ENCODE measurements around the gene ARSG. TPM values are rescaled to one million over a fixed set of nuclear protein-coding genes. Genes with fewer than 3 reads are reported as not detected.
A peak's percentile ranks its signal among the peaks of the same experiment; 100 is the strongest.
"Not testable (repeated sequence)": the region's sequence is repeated elsewhere in the genome, so short reads cannot be mapped to it uniquely, and the experiment has no call there.

ARSG gene
- total RNA-seq, 2 experiments from 2014 or later, result 26.1 to 53.0 TPM

GRCh38 chr17:68309066-68309670 lies 17.9 kb downstream of the ARSG start:
- intact Hi-C loops (cut with micrococcal nuclease; ENCODE audit: unreplicated experiment); BruUV-seq (replicated peaks); H3K9me2 ChIP-seq (ENCODE audit: insufficient read depth, low read length); H3K27ac ChIP-seq (ENCODE audit: low read depth, low read length, poor library complexity, severe bottlenecking); DNase-seq (ENCODE audit: low spot score); CTCF ChIA-PET (ENCODE audit: unreplicated experiment); H3K9me3 ChIP-seq (ENCODE audit: low read length); H4K20me1 ChIP-seq (ENCODE audit: insufficient read depth, low read length); H3K4me2 ChIP-seq (ENCODE audit: low read length); H2AFZ ChIP-seq (ENCODE audit: low read length); H3K79me2 ChIP-seq (ENCODE audit: insufficient read depth, low read depth, low read length); H3K4me3 ChIP-seq (ENCODE audit: low read depth, low read length, poor library complexity, severe bottlenecking): not testable (repeated sequence)
- POLR2A ChIA-PET, result interaction anchor here (0.7 to 1.6 kb wide), 3 partner anchors 16 to 946 kb away, joined by 3 to 4 read pairs (median 3); no protein-coding TSS in a partner anchor
- Histone ChIP-seq H3K4me1 (ENCODE audit: insufficient read depth, low read length, poor library complexity, severe bottlenecking) (peaks cover 15% of the 10 kb centered on the region), H3K36me3 (ENCODE audit: insufficient read depth, low read length) (peaks cover 16% of the 10 kb centered on the region)

- Histone ChIP-seq H3K9me3 (ENCODE audit: low read length) (no peaks in the 10 kb centered on the region), H4K20me1 (ENCODE audit: insufficient read depth, low read length) (no peaks in the 10 kb centered on the region), H3K9me2 (ENCODE audit: insufficient read depth, low read length) (no peaks in the 10 kb centered on the region), H3K4me1 (ENCODE audit: insufficient read depth, low read length, poor library complexity, severe bottlenecking) (peaks cover 15% of the 10 kb centered on the region), H2AFZ (ENCODE audit: low read length) (no peak overlapping the region), H3K27ac (ENCODE audit: low read depth, low read length, poor library complexity, severe bottlenecking) (no peak overlapping the region), H3K79me2 (ENCODE audit: insufficient read depth, low read depth, low read length) (no peaks in the 10 kb centered on the region), H3K36me3 (ENCODE audit: insufficient read depth, low read length) (peaks cover 16% of the 10 kb centered on the region), H3K4me2 (ENCODE audit: low read length) (no peak overlapping the region), H3K4me3 (ENCODE audit: low read depth, low read length, poor library complexity, severe bottlenecking) (no peak overlapping the region)
- ChIA-PET CTCF (ENCODE audit: unreplicated experiment) (no interaction called here), POLR2A (interaction anchor here (0.6 to 1.6 kb wide), 5 partner anchors 9 to 44 kb away, joined by 3 to 6 read pairs (median 4); no protein-coding TSS in a partner anchor)
- no peak for TF ChIP-seq EZH2phosphoT487 (IDR thresholded peaks at IDR 0.05; ENCODE audit: borderline replicate concordance, low read depth, low read length)
- TF ChIP-seq, protein P1, sequence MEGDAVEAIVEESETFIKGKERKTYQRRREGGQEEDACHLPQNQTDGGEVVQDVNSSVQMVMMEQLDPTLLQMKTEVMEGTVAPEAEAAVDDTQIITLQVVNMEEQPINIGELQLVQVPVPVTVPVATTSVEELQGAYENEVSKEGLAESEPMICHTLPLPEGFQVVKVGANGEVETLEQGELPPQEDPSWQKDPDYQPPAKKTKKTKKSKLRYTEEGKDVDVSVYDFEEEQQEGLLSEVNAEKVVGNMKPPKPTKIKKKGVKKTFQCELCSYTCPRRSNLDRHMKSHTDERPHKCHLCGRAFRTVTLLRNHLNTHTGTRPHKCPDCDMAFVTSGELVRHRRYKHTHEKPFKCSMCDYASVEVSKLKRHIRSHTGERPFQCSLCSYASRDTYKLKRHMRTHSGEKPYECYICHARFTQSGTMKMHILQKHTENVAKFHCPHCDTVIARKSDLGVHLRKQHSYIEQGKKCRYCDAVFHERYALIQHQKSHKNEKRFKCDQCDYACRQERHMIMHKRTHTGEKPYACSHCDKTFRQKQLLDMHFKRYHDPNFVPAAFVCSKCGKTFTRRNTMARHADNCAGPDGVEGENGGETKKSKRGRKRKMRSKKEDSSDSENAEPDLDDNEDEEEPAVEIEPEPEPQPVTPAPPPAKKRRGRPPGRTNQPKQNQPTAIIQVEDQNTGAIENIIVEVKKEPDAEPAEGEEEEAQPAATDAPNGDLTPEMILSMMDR (conservative IDR thresholded peaks at IDR 0.05; ENCODE audit: low read length), result no peak
- no TSS peak for BruUV-seq (replicated peaks)
- no peak for DNase-seq (ENCODE audit: low spot score)
- intact Hi-C loops (cut with micrococcal nuclease; ENCODE audit: unreplicated experiment), result no loop called here
Observed at GRCh38 chr17:68310152-68310551, 18.9 kb downstream of the ARSG start.

- BruUV-seq (replicated peaks), result TSS peak; percentile 32
- TF ChIP-seq, protein P1 (conservative IDR thresholded peaks at IDR 0.05; ENCODE audit: low read length), result no peak
- no peak for TF ChIP-seq EZH2phosphoT487 (IDR thresholded peaks at IDR 0.05; ENCODE audit: borderline replicate concordance, low read depth, low read length)
- Histone ChIP-seq H3K4me1 (ENCODE audit: insufficient read depth, low read length, poor library complexity, severe bottlenecking) (peaks cover 17% of the 10 kb centered on the region), H3K9me2 (ENCODE audit: insufficient read depth, low read length) (no peaks in the 10 kb centered on the region), H3K4me3 (ENCODE audit: low read depth, low read length, poor library complexity, severe bottlenecking) (no peak overlapping the region), H2AFZ (ENCODE audit: low read length) (no peak overlapping the region), H3K79me2 (ENCODE audit: insufficient read depth, low read depth, low read length) (no peaks in the 10 kb centered on the region), H3K4me2 (ENCODE audit: low read length) (no peak overlapping the region), H3K9me3 (ENCODE audit: low read length) (no peaks in the 10 kb centered on the region), H4K20me1 (ENCODE audit: insufficient read depth, low read length) (no peaks in the 10 kb centered on the region), H3K36me3 (ENCODE audit: insufficient read depth, low read length) (no peaks in the 10 kb centered on the region), H3K27ac (ENCODE audit: low read depth, low read length, poor library complexity, severe bottlenecking) (no peak overlapping the region)
- CTCF ChIA-PET (ENCODE audit: unreplicated experiment), result no interaction called here
- intact Hi-C loops (cut with micrococcal nuclease; ENCODE audit: unreplicated experiment), result no loop called here
- DNase-seq (ENCODE audit: low spot score), result no peak
- POLR2A ChIA-PET, result interaction anchor here (0.6 to 1.8 kb wide), 3 partner anchors 10 to 159 kb away, joined by 3 to 8 read pairs (median 4); no protein-coding TSS in a partner anchor
Observed at GRCh38 chr17:68314916-68315535, 23.7 kb downstream of the ARSG start.
